Stimulated activated CD8-positive, alpha-beta memory T cell treated with anti-CD3 and anti-CD28 coated beads, Interleukin-12 subunit alpha, Interleukin-12 subunit beta, amount 100 ng/mL, for 24 hours (primary cell): ENCODE results near the gene QKI.

Source experiments
- DNase-seq: peaks from one replicate; pipeline ENCODE4 v3.0.0-alpha.2; 2020; ENCODE audit errors: extremely low read depth

Gene QKI

GRCh38 chr6:163532526-163533078 lies 118.1 kb downstream of the QKI start:
- no peak for DNase-seq

DNA sequence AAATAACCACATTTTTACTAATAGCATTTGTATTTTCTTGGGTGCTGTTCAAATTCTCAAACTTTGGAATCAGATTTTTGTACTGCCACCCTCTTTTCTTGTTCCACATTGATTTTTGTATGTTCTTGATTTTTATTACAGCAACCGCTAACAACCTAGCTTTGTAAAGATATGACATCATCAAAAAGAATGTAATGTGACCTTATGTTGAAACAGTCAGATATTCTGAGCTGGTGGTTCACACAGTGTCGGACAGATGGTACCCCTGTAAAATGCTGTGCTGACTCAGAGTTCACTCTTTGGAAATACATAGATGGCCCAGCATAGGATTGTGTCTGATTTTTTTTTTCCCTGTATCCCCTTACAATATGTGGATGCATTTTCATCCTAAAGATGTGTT lies 118.9 kb downstream of the QKI start:
- DNase-seq: no peak

GRCh38 chr6:163536770-163537169 lies 122.3 kb downstream of the QKI start:
- DNase-seq: no peak

- no peak for DNase-seq
Measured at GRCh38 chr6:163538331-163538730, 123.8 kb downstream of the QKI start.

DNA sequence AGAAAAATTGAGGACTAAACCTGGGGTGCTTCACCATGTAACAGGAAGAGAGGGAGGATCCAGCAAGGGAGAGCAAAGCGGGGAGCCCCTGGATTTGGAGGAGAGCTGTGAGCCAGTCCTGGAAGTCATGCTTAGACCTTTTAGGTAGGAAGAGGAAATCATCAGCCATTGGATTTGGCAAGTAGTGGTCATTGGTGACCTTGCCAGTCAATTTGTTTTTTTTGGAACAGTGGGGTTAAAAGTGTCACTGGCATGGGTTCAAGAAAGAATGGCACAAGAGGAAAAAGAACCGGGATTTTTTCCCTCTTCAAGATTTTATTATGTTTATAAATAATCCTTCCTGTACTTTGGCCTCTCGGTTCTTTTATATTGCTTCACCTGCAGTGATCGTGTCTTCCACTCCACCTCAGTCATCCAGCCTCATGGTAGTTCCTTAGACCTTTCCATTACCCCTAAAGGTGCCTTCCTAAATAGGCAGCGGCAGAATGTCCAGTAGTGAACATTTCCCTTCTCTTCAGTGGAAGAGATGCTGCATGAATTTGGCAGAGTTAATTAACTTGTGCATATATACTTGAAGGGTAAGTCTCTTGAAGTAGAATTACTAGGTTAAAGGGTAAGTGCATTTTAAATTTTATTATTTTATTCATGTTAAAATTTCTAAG lies 124.7 kb downstream of the QKI start:
- DNase-seq: no peak

DNA sequence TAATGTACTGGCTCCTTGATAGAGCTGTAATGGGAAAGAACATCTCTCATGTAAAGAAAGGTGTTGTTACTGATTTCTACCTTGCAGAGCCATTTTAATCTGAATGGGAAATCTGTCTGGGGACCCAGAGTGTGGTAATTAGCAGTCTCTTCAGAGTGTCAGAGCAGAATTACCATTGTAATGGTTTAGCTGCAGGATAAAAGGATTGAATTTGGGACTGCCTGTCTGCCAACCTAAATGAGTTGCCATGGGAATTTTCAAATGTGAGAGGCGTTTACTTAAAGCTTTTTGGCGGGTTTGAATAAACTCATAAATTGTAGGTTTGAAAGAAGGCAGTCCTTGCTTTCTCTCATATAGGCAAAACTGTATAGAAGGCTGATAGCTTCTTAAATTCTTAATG lies 128.8 kb downstream of the QKI start:
- DNase-seq: no peak

- no peak for DNase-seq
Measured at GRCh38 chr6:163545370-163545769, 130.9 kb downstream of the QKI start.

DNA sequence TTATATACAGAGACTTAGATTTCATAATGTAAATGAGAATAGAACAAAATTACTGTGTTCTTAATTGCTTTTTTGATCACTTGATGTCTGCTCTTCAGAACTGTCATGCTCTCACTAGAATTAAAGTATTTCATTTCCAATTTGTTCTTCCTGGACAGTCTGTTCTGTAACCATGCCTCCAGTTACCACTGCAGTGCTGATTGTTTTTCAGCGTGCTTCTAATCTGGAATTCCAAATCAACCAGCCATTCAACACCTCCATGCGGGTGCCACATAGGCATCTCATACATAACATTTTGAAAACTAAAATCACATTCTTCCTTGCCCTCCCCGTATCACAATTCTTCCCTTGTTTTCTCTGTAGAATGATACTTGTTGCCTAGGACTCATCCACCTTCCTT lies 132.8 kb downstream of the QKI start:
- no peak for DNase-seq

DNA sequence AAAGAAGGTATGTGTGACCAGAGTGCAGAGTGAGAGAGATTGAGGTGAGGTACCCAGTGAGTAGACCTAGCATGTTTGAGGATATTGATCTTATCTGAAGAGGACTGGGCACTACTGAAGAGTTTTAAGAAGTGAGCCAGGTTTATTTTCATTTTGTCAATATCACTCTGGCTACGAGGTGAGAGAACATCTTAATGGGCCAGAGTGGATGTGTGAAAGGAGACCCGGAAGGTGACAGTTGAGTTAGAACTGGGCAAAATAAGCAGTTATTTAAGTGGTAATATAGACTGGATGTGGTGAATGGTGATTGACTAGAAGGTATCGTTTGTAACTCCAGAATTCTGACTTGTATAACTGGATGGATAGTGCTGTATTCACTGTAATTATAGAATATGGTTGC lies 134.1 kb downstream of the QKI start:
- DNase-seq: no peak

- no peak for DNase-seq
Measured at GRCh38 chr6:163554032-163554431, 139.5 kb downstream of the QKI start.

DNA sequence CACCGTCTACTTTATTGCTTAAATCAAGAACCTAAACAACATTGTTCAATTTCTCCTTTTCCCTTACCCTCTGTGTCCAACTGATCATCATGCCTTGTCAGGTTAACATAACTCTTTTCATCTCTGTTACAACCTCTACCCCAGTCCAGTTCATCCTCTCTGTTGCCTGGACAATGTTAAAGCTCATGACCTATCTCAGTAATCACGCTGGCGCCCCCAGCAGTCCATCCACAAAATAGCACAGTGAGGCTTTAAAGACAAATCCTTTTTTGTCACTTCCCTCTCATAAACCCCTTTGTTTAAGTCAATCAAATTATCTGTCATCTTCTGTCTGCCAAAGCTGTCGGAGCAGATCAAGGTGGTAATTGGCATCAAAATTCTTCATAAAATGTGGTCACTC lies 140.1 kb downstream of the QKI start:
- DNase-seq: peak; percentile 5

GRCh38 chr6:163559661-163560060 lies 145.1 kb downstream of the QKI start:
- DNase-seq: no peak

GRCh38 chr6:163563318-163563717 lies 148.8 kb downstream of the QKI start:
- DNase-seq: no peak

- no peak for DNase-seq
Measured at GRCh38 chr6:163564534-163564933, 150.0 kb downstream of the QKI start.

GRCh38 chr6:163565140-163565539 lies 150.6 kb downstream of the QKI start:
- DNase-seq: no peak

- no peak for DNase-seq
Measured at GRCh38 chr6:163566056-163566455, 151.5 kb downstream of the QKI start.

DNA sequence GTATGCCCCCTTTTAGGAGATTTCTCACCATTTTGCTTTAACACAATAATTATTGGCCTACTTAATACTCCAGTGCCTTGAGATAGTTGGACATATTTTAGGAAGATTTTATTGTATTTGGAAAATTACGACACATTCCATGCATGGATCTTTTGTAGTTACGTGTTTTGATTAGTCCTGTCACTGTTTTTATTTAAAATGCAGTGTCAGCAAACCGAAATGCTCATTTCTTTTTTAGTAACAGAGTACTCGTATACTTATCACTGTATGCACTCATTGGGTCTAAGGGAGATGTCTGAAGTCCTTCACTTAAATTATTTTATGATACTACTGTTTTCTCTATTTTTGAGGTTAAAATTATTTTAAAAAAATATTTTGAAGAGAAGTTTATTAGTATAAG lies 153.8 kb downstream of the QKI start:
- DNase-seq: no peak

GRCh38 chr6:163570579-163571231 lies 156.2 kb downstream of the QKI start:
- no peak for DNase-seq

GRCh38 chr6:163571730-163572129 lies 157.2 kb downstream of the QKI start:
- DNase-seq: no peak

GRCh38 chr6:163572612-163573011 lies 158.1 kb downstream of the QKI start:
- no peak for DNase-seq

DNA sequence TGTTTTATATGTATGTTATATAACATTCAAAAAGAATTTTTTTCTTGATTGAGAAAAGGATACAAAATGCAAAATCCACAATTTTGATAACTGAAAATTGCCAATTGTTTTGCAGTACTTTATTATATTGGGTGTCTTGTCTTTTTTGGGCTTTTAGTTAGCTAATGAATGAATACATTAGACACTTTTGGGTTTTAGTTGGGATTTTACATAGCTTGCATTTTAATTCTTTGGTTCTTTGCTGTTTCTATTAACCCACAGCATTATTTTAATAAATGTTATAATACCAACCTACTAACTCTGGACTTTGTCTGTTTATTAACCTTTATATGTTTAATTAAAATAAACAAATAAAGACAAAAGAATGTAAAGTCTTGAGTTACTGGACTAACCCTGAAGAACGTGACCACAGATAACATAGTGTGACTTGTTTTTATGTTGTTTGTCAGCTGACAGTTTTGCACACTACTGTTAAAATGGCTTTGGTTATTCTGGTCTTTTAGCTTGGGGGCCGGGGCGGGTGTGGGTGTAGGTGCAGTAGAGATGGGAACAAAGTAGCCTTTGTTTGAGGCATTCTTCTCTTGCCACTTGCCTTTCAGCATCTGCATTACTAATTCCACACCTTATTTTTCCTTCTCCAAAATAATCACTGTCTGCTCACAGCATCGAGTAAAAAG lies 159.1 kb downstream of the QKI start:
- no peak for DNase-seq

DNA sequence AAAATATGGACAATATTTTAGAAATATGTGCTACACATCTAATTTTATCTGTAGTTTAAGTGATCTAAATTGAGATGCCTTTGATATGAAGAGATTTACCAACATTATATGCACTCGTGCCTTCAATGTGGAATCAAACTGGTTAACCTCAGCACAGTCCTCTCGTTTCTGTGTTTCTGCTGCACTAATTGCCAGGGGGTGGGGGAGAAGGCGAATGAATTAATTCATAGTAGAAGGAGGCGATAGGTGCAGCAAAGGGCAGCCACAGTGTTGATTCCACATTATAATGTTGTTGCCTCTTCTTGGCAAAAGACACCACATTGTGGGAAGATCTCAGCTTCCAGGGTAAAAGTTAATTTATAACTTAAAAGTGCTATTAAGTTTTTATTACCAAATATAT lies 161.6 kb downstream of the QKI start:
- no peak for DNase-seq

DNA sequence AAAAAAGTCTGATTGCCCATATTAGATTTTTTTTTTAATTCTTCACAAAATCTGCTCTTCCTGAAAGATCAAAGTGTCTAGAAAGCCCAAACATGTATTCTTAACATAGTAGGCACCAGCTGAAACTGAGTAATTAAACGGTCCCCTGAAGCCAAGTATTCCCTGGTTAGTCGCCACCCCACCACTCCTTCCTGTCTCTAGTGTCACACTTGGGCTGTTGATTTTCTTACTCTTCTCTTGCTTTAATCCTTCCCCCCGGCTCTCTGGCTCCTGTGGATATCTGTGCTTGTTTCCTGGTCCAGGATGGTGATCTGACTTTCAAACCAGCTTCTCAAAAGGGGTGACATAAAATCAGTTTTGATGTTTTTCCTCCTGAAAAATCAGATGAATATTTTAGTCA lies 162.9 kb downstream of the QKI start:
- no peak for DNase-seq
